ENCODE measurements around the gene ZNF609.

- no peak for TF ChIP-seq REST (IDR thresholded peaks at IDR 0.05; ENCODE audit: borderline replicate concordance)
- TF ChIP-seq CTCF (IDR thresholded peaks at IDR 0.05; ENCODE audit: poor library complexity, severe bottlenecking): no peak
- no peak for TF ChIP-seq EP300 (conservative IDR thresholded peaks at IDR 0.05; ENCODE audit: poor library complexity, severe bottlenecking)
- no peak for TF ChIP-seq POLR2AphosphoS5 (IDR thresholded peaks at IDR 0.05)
- no peak for TF ChIP-seq EZH2 (IDR thresholded peaks at IDR 0.05; ENCODE audit: borderline replicate concordance, insufficient read depth, low read length, poor library complexity, severe bottlenecking)
- no peak for TF ChIP-seq RAD21 (conservative IDR thresholded peaks at IDR 0.05)
- no peak for TF ChIP-seq TAF1 (IDR thresholded peaks at IDR 0.05; ENCODE audit: low read depth)
- no peak for TF ChIP-seq MXI1 (conservative IDR thresholded peaks at IDR 0.05; ENCODE audit: poor library complexity, severe bottlenecking)
These were observed 105.7 kb downstream of the ZNF609 start for GRCh38 chr15:64566102-64566501.

All from neural cell (in vitro differentiated cells).